Coronary artery (tissue), 2 donors: Measurements from ENCODE around the gene TCF19.
"Not testable (repeated sequence)": the region's sequence is repeated elsewhere in the genome, so short reads cannot be mapped to it uniquely, and the experiment has no call there.

Source experiments
- DNase-seq: peaks from one replicate; pipeline ENCODE4 v3.0.0-alpha.2; 2017; ENCODE audit warnings: low spot score
- H3K27ac ChIP-seq, 2 donors: fragments of 200-600 bp; sonication (generic); one replicate each; pipeline ENCODE4 v1.5.1; 2016 to 2019
- H3K4me3 ChIP-seq: fragments of 200-600 bp; sonication (generic); 2 replicates; pipeline ENCODE4 v1.5.1; 2016; ENCODE audit warnings: mild to moderate bottlenecking, moderate library complexity
- TF ChIP-seq, protein P1 (sequence below): fragments of 200-600 bp; sonication (generic); IDR thresholded peaks from one replicate; pipeline ENCODE4 v1.5.1; 2019; ENCODE audit warnings: antibody characterized with exemption

The TCF19 gene

DNA sequence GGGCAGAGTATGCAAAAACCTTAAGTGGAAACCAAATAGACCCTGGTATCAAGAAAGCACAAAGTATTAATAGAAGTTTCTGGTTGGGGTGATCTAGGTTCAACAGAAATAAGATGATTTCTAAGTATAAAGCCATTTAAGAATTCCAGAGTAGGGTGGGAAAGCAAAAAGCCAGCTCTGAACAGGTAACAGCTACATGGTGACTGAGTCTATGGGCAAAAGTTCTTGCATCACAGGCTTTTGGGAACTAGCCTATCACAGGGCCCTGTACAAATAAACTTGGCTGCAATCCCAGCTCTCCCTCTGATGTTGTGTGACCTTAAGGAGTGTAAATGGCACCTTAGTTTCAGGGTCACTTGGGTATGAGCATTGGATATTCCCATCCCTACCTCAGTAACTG lies 5.5 kb downstream of the TCF19 start:
- Histone ChIP-seq H3K4me3 (no peak overlapping the region), H3K27ac (no peak overlapping the region)
- no peak for DNase-seq
- TF ChIP-seq, protein P1, sequence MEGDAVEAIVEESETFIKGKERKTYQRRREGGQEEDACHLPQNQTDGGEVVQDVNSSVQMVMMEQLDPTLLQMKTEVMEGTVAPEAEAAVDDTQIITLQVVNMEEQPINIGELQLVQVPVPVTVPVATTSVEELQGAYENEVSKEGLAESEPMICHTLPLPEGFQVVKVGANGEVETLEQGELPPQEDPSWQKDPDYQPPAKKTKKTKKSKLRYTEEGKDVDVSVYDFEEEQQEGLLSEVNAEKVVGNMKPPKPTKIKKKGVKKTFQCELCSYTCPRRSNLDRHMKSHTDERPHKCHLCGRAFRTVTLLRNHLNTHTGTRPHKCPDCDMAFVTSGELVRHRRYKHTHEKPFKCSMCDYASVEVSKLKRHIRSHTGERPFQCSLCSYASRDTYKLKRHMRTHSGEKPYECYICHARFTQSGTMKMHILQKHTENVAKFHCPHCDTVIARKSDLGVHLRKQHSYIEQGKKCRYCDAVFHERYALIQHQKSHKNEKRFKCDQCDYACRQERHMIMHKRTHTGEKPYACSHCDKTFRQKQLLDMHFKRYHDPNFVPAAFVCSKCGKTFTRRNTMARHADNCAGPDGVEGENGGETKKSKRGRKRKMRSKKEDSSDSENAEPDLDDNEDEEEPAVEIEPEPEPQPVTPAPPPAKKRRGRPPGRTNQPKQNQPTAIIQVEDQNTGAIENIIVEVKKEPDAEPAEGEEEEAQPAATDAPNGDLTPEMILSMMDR: no peak

DNA sequence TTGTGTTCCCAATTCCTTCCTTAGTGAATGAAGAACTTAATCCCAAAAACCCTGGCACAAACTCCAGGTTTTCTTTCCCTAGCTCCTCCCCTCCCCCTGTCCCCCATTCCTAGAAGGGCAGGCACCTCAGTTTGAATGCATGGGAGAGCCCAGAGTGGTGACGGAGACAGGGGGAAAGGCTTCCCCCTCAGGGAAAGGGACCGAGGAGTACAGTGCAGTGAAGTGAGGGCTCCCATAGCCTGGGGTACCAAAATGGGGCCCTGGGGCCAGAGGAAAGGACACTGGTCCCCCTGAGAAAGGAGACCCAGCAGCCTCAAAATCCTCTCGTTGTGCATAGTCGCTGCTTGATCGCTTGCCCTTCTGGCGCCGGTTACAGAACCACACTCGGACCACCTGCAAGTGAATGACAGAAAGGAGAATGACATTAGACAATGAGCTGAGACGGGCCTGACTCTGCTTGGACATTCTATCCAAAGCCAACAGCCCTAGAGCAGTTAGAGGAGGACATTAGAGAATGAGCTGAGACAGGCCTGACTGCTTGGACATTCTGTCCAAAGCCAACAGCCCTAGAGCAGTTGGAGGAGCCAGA lies 6.2 kb downstream of the TCF19 start:
- H3K27ac ChIP-seq, H3K4me3 ChIP-seq, DNase-seq: not testable (repeated sequence)

DNA sequence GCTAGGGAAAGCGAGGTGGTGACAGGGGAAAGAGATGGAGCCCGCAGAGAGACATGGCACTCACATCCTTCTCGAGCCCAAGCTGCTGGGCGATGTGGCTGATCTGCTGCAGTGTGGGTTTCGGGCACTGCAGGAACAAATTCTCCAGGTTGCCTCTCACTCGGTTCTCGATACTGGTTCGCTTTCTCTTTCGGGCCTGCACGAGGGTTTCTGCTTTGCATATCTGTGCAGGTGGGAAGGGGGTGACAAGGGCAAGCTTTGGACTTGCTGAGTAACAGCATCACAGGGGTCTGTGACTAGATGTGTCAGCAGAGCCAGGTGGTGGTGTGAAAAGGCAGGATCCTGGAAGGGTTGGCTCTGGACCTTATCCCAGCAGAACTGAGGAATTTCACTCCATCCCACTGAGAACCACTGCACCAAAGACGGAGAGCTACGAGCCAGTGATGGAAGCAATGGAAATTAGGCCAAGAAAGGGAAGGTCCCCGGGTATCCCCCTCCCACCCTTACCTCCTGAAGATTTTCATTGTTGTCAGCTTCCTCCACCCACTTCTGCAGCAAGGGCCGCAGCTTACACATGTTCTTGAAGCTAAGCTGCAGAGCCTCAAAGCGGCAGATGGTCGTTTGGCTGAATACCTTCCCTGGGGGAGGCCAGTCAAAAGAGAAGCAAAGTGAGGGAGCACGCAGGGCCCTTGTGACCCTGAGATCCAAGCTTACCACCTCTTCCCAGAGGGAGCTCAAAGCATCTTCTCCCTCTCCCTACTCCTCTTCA lies 6.9 kb downstream of the TCF19 start:
- not testable (repeated sequence) for H3K27ac ChIP-seq, H3K4me3 ChIP-seq, DNase-seq

DNA sequence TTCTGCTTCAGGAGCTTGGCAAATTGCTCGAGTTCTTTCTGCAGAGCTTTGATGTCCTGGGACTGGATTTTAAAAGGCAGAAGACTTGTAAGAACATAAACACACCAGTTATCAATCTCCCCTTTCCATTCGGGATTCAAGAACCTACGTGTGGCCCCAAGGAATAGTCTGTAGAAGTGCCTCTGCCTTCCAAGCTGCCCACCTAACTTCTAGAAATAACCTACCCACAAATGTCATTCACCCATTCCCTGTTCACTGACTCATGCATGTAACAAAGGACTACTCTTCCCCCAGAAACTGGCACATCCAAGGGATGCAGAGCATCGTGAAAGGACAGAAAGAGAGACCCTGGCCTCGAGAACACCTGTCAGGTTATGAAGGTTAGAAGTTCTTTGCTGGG lies 7.6 kb downstream of the TCF19 start:
- Histone ChIP-seq H3K4me3 (no peak overlapping the region), H3K27ac (no peak overlapping the region)
- DNase-seq: no peak
- TF ChIP-seq, protein P1: no peak

DNA sequence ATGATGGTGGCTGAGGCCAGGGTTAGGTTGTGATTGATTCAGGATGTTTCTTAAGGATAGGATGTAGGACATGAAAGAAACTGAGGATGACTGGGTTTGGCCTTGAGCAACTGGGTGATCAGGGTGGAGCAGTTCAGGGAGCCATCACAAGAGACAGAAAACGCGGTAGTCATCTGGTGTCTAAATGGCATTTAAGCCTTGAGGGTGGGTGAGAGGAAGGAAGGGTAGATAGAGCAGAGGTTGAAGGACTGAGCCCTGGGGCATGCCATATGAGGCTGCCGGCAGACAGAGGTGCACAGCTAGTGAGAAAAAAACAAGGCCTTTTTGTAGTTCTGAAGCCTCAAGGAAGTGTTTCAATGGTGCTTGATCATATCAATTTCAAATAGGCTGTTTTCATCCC lies 10.2 kb downstream of the TCF19 start:
- no peak for DNase-seq
- H3K27ac ChIP-seq: no peak overlapping the region
- no peak overlapping the region for H3K4me3 ChIP-seq
- TF ChIP-seq, protein P1: no peak

DNA sequence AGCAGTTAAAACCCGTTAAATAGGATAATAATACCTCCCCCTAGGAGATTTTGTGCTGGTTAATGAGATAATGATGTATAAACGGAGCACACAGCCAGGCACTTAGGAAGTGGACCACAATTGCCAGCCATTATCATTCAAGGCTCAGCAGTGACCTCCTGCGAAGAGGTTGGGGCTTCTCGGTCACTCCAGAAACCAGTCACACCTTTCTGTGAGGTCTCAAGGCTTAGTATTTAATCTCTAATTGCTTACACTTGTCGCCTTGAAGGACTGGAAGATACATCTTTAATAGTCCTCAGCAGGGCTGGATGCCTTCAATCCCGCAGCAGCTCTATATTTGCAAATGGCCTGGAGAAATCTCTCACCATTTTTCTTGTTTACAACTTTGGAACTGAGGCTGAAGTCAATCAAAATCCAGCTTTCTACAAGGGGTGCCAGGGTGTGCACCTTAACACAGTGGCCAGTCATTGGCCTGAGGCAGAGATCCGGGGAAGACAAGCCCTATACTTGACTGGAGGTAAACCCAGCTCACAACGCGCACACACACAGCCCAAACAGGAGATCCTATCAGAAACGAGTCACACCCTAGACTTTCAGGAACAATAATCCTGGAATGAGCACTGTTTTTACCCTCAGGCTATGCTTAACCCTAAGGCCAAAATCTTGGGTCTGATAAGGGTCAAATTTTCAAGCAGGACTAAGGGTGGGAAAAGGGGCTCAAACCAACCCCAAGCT lies 10.9 kb downstream of the TCF19 start:
- DNase-seq: no peak
- Histone ChIP-seq H3K4me3 (no peak overlapping the region), H3K27ac (no peak overlapping the region)
- TF ChIP-seq, protein P1: no peak

DNA sequence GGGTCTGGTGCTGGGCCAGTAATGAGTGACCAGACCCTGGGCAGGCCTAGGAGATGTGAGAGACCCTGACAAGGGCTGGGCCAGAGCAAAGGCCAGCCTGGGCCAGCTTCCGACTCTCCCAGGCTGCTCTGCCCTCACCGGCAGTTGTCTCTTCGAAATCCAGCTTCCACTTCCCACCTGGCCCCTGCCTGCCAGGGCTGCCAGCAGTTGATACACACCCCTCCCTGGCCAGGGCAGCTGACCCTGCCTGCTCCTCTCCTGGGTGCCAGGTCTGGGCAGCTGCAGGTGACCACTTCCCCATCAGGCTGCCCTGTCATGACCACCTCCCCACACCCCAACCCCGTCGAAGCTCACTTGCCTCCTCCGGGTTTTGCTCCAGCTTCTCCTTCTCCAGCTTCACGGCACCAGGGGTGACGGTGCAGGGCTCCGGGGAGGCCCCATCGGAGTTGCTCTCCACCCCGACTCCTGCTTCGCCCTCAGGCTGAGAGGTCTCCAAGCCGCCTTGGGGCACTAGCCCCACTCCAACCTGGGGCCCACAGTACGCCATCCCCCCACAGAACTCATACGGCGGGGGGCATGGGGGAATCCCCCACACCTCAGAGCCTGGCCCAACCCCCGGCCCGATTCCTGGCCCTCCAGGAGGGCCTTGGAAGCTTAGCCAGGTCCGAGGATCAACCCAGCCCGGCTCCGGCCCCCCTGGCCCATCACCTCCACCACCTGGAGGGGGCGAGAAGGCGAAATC lies 11.6 kb downstream of the TCF19 start:
- H3K27ac ChIP-seq, DNase-seq, H3K4me3 ChIP-seq: not testable (repeated sequence)

DNA sequence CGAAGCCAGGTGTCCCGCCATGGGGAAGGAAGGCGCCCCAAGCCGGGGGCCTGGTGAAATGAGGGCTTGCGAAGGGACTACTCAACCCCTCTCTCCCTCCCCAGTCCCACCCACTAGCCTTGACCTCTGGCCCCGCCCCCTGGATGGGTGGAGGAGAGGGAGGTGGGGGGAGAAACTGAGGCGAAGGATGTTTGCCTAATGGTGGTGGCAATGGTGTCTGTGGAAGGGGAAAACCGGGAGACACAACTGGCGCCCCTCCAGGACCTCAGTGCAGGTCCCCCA lies 12.2 kb downstream of the TCF19 start, which contains the start of gene POU5F1:
TSS of gene POU5F1 (minus strand) at position 83 of the 282 bp plus-strand sequence. CDS start at position 21, 62 bp downstream.
- Histone ChIP-seq H3K4me3 (no peak within 1 kb of the TSS), H3K27ac (no peak within 1 kb of the TSS)
- no peak for DNase-seq
- TF ChIP-seq, protein P1: no peak
